ENCODE results near the gene NRXN3.

Gene NRXN3

GRCh38 chr14:78170203-78170602 is at the start of gene NRXN3:
NRXN3 (plus strand) TSS chr14:78170373; CDS start chr14:78243094, 72,721 bp downstream.
- no peak for DNase-seq

- no peak for DNase-seq
Observed at GRCh38 chr14:78122436-78122835, 47.7 kb upstream of the NRXN3 start.

GRCh38 chr14:78123650-78124253 is 46.4 kb upstream of the NRXN3 start:
- DNase-seq, result no peak

DNA sequence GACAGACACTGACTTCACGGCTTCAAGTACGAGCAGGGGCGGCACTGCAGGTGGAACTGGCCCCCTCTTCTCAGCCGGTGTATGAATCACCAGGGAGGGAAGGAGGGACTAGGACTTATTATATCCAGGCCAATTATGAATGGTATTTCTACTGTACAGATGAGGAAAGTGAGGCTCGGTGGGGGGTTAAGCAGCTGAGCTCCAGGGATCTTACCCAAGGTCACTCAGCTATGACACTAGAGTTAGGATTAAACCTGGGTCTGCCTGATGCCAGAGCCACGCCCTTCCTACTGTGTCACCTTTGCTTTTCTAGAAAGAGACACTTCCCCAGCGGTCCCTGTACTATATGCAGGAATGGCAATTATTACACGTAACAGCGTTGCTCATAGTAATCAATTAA is 42.2 kb upstream of the NRXN3 start:
- no peak for DNase-seq

DNA sequence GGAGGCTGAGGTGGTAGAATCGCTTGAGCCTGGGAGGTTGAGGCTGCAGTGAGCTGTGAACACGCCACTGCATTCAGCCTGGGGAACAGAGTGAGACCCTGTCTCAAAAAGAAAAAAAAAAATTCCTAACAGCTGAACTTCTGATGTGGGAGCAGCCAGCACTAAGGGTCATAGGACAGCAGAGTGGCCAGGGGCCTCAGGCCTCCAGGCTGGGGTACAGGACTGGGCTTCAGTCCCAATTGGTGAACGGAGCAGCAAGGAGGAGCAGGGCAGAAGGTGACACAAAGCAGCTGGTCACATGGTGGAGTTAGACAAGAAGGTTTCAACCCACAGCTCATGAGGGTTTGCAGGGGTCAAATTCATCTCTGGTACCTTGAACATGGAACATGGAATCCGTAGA is 40.8 kb upstream of the NRXN3 start:
- no peak for DNase-seq

GRCh38 chr14:78130356-78130755 is 39.8 kb upstream of the NRXN3 start:
- no peak for DNase-seq

DNA sequence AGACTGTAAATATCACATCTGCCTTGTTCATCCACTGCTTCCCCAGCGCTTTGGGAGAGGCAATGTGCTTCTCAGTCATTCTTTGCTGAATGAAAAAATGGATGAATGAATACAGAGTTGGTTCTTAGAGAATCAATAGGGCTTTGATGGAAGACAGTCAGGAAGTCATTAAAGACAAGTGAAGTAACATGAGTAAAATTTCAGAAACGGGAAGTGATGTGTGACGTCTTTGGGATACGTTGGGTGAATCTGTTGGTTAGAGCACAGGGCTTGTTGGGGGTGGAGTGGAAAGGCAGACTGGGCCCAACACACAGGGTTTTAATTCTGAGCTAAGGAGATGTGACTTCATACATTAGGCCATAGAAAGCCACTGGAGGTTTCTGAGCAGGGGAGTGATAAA is 39.0 kb upstream of the NRXN3 start:
- no peak for DNase-seq

- DNase-seq, result no peak
Observed at GRCh38 chr14:78131616-78132015, 38.6 kb upstream of the NRXN3 start.

- DNase-seq, result no peak
Observed at GRCh38 chr14:78135450-78135891, 34.7 kb upstream of the NRXN3 start.

- DNase-seq, result no peak
Observed at GRCh38 chr14:78136695-78137094, 33.5 kb upstream of the NRXN3 start.

DNA sequence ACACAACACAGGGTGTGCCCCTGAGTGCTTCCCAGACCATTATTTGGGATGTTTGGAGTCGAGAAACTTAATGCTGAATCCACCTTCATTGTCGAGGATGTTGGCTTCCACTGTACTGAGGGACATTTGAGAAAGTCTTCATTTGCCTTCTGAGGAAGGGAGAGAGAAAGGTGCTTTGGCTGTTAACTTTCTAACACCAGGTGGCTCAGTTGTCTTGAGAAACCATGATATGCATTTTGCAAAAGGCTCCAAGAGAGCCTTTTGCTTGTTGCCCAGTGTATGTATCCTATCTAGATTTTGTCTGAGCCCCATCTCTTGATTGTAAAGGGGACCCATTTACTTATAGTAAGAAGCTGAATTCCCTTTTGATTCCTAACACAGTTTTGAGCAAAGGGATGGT is 28.6 kb upstream of the NRXN3 start:
- DNase-seq, result no peak

GRCh38 chr14:78142998-78143397 is 27.2 kb upstream of the NRXN3 start:
- no peak for DNase-seq

- DNase-seq, result no peak
Observed at GRCh38 chr14:78143489-78144145, 26.6 kb upstream of the NRXN3 start.

GRCh38 chr14:78152201-78153063 is 17.7 kb upstream of the NRXN3 start:
- no peak for DNase-seq

- no peak for DNase-seq
Observed at GRCh38 chr14:78153064-78153341, 17.2 kb upstream of the NRXN3 start.

DNA sequence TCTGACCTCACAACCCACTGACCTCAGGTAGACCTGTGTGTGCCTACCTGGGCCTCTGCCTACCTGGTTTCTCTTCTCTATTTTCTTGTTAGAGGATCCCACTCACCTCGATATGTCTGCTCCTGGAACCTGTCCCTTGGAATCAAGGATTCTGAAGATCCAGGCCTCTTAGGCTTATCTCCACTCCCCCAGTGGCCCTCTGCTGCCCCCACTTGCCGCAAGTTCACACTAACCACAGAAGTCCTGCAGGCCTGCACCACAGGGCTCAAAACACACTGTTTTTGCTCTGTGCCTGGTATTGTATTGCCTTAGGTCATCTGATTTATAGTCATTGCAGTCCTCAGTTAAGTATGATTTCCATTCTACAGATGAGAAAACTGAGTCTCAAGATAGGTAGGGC is 15.3 kb upstream of the NRXN3 start:
- DNase-seq, result peak; percentile 19

DNA sequence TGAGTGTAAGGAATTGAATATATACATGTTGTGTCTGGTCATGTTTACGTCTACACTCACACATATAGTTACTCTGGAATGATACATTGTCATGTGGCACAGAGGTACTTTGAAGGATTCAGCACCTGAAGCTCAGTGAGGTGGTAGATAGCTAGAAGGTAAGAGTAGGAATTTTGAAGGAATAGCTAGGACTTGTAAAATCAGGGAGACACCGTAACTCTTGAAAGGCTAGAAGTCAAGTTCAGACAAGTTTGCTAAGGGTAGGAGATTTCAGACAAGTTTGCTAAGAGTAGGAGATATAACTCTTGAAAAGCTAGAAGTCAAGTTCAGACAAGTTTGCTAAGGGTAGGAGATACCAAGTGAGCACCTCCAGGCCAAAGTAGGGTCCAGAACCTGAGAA is 14.0 kb upstream of the NRXN3 start:
- DNase-seq, result no peak

DNA sequence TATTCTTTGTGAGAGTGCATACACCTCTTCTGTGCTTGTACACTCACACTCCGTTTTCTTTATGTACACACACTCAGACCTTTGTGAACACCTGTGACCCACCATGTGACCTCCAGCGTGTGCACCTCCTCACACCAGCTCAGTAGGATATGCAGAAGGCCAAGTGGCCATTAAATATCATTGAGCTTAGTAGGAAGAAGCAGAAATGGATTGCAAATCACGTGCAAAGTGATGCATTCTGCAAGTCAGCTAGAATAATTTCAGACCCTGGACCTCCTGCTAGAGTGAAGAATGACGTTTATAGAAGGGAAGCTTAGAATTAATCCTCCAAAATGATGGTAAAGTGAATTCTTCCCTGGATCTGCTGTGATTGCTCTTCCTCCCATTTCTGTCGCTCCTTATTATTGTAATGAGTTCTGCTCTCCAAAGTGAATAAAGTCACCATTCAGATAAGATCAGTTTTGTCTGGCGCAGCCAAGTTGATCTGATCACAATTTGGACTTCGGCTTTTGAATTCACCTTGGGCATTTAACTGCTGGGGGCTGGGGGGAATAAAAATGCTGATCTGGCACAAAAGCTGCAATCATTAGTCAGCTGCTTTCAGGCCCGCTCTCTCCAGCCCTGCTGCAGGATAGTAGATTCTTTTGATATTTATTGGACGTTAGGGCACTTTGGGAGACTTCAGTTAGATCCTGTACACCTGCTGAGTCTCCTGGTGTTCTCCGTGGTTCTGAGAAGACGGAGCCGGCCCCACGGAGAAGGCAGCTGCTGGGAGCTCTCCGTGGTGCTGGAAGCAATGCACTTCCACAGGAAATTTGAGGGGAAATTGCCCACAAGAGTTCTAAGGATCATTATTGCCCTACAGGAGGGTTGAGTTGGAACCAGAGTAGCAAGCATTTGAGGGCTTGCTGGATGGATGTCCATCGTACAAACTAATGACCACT is 12.4 kb upstream of the NRXN3 start:
- no peak for DNase-seq

- no peak for DNase-seq
Observed at GRCh38 chr14:78162202-78162601, 8.0 kb upstream of the NRXN3 start.

DNA sequence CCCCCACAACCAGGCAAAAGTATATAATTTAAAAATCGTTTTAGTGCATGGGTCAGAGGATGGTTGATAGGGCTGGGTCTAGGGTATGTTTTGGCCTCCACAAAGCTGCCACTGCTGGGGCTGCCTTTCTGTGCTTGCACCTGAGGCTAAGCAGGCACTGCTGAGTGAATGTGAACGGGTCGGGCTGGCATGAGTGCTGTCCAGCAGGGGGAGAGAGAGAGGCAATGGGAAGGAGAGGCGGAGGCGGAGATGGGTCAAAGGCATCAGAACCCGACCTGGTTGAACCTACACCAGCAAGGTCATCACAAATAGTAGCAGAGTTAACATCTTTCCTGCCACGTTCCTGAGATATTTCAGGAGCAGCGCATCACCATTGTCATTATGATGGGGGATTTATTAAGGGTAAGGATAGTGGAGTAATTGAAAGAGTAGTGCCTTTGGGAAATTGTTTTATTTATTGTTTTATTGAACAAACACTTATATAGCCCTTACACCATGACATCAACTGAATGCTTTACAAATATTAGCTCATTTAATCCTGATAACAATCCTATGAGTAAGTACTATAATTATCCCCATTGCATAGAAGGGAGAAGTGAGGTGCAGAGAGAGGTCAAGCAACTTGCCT is 5.8 kb upstream of the NRXN3 start:
- peak; percentile 13 for DNase-seq

GRCh38 chr14:78172428-78172827 is 2.3 kb downstream of the NRXN3 start:
- DNase-seq, result no peak

DNA sequence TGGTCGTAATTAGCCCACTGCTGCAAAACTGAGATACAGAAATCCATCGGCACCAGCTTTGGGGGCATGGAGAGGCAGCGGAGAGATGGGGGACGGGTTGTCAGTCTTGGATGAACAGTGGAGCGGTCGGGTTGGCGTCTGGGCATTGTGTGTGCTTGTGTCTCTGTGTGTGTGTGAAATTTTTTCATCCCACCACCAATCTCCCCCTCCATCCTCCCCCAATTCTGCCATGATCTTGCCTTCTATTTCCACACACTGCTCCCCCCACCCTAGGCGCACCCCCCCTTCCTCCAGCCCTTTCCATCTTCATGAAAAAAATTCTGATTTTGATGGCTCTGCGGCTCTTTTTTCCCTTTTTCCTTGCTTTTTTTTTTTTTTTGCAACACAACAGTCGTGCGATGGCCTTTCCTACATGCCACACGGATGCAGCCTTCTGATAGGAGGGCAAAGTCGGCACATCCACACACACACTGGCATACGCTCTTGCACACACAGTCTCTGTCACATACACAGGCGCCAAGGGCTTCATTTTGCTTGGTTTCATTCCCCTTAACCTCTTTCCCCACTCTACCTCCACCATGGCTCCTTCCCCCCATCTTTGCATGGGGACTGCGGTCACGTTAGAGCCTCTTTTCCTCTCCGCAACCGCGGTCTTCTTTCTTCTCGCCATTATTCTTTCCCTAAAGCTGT is 3.3 kb downstream of the NRXN3 start:
- no peak for DNase-seq
